HepG2 (cell line): ENCODE data around the gene PREX1. TPM values are rescaled to one million over a fixed set of nuclear protein-coding genes. Genes with fewer than 3 reads are reported as not detected.

ENCODE experiments used
- ATAC-seq: fragments of 200-7000 bp; cut with Tn5 transposase; 3 replicates; pipeline ENCODE4 v1.9.1; 2020; ENCODE audit warnings: mild to moderate bottlenecking, moderate library complexity
- BruUV-seq: library from RNA; stranded (reverse); fragments of 400-500 nt; replicated peaks from 2 replicates; lab custom pipeline; 2021; lab: Mats Ljungman, UMichigan
- CTCF ChIA-PET: fragments of 300-600 bp; formaldehyde crosslinking; extraction: SDS; loops from one replicate; lab custom pipeline; 2021; ENCODE audit warnings: low total read pairs, inconsistent platforms, low intra/inter-chr PET ratio; lab: Yijun Ruan, JAX
- POLR2A ChIA-PET: fragments of 350-600 bp; sonication (Branson Sonifier 250); formaldehyde crosslinking; loops from one replicate; lab custom pipeline; 2020; ENCODE audit warnings: antibody characterized with exemption, inconsistent platforms; lab: Yijun Ruan, JAX
- DNase-seq: peaks from one replicate; pipeline ENCODE4 v3.0.0-alpha.2; 2015; ENCODE audit warnings: low spot score
- FAIRE-seq: peaks from 3 replicates; lab custom pipeline; 2011; peaks lifted over from hg19 to GRCh38; lab: Jason Lieb, UNC
- H2AFZ ChIP-seq: one replicate; pipeline ENCODE4 v1.6.1; 2011; ENCODE audit warnings: low read length, inconsistent platforms
- H3K27ac ChIP-seq: fragments of 300-600 bp; 3 replicates; pipeline ENCODE4 v1.8.0; 2011; ENCODE audit warnings: mixed run types, mild to moderate bottlenecking, mixed read lengths, low read length, inconsistent platforms; ENCODE audit not compliant: insufficient read depth; ENCODE audit errors: extremely low read length
- H3K27me3 ChIP-seq, 2 experiments: fragments of 200-600 bp in 1 of 2; 2 replicates in 1 of 2; 3 replicates in 1 of 2; pipeline versions ENCODE4 v1.6.0 to v1.8.0; 2011; ENCODE audit warnings: low read length in 2 of 2, mild to moderate bottlenecking in 2 of 2, moderate library complexity in 2 of 2, inconsistent platforms in 1 of 2; ENCODE audit not compliant: insufficient read depth in 2 of 2, control insufficient read depth in 1 of 2
- H3K36me3 ChIP-seq, 2 experiments: fragments of 200-600 bp in 1 of 2; replicated peaks in 1 of 2; 2 replicates in 1 of 2; 3 replicates in 1 of 2; pipeline versions ENCODE4 v1.5.1 to v1.8.0; 2011; ENCODE audit warnings: low read length in 2 of 2, inconsistent platforms in 1 of 2; ENCODE audit not compliant: insufficient read depth in 2 of 2, control insufficient read depth in 1 of 2
- H3K4me1 ChIP-seq: 2 replicates; pipeline ENCODE4 v1.5.1; 2012; ENCODE audit warnings: low read length, inconsistent platforms; ENCODE audit not compliant: insufficient read depth
- H3K4me2 ChIP-seq: 2 replicates; pipeline ENCODE4 v1.6.0; 2011; ENCODE audit warnings: low read depth, low read length, inconsistent platforms
- H3K4me3 ChIP-seq, 3 experiments: fragments of 200-600 bp in 1 of 3; sonication (generic), shearing (Covaris generic) in 1 of 3; replicated peaks in 1 of 3; 2 replicates each; pipeline ENCODE4 v1.5.1; 2011 to 2016; ENCODE audit warnings: low read length in 3 of 3, inconsistent platforms in 2 of 3, low read depth in 2 of 3, mild to moderate bottlenecking in 2 of 3, control low read depth in 1 of 3, mixed read lengths in 1 of 3; ENCODE audit not compliant: insufficient read depth in 1 of 3
- H3K79me2 ChIP-seq: one replicate; pipeline ENCODE4 v1.6.1; 2011; ENCODE audit warnings: low read length, inconsistent platforms; ENCODE audit not compliant: insufficient read depth
- H3K9ac ChIP-seq: 2 replicates; pipeline ENCODE4 v1.6.0; 2011; ENCODE audit warnings: mild to moderate bottlenecking, low read depth, low read length, inconsistent platforms; ENCODE audit not compliant: insufficient read depth
- H3K9me3 ChIP-seq: 2 replicates; pipeline ENCODE4 v1.5.1; 2012; ENCODE audit warnings: mild to moderate bottlenecking, low read length
- H4K20me1 ChIP-seq: 2 replicates; pipeline ENCODE4 v1.6.0; 2011; ENCODE audit warnings: inconsistent platforms, mild to moderate bottlenecking, low read length, moderate library complexity; ENCODE audit not compliant: insufficient read depth
- ZNF253 ChIP-seq: sonication (generic); formaldehyde crosslinking; IDR thresholded peaks from 2 replicates; pipeline ENCODE4 v1.8.0; 2022; ENCODE audit warnings: mild to moderate bottlenecking, missing genetic modification reagents, borderline replicate concordance
- ZNF83 ChIP-seq: sonication (generic); formaldehyde crosslinking; IDR thresholded peaks from 2 replicates; pipeline ENCODE4 v1.4.0; 2020; ENCODE audit warnings: missing genetic modification reagents, mild to moderate bottlenecking, borderline replicate concordance
- WGBS: methylation state at CpG from one replicate; pipeline ENCODE4 v1.1.6; 2017; ENCODE audit warnings: low lambda C conversion rate; 5-methylcytosine and 5-hydroxymethylcytosine counted together
- in situ Hi-C: cut with HindIII; loops from 2 replicates; pipeline ENCODE4 v1.10.0; 2017; ENCODE audit warnings: low pct_unique_long_range_greater_than_20kb; ENCODE audit not compliant: extremely low pct_ligation_motif_present
- intact Hi-C: fragments of 100-400 bp; cut with micrococcal nuclease; formaldehyde crosslinking; loops from one replicate; pipeline ENCODE4 v1.10.0; 2022; ENCODE audit not compliant: unreplicated experiment
- polyA plus RNA-seq, 8 experiments: library from polyadenylated mRNA; depleted of rRNA in 3 of 8; stranded (reverse) in 7 of 8; unstranded in 1 of 8; fragments of >200 nt; fragmentation: Illumina TruSeq in 4 of 8; extraction: Trizol in 4 of 8; gene quantifications; 2 replicates each; pipeline versions ENCODE4 v1.2.1 to v1.2.3, GENCODE V29; 2011 to 2016; ENCODE audit warnings: low read depth in 4 of 8, missing spikeins in 1 of 8, mixed read lengths in 1 of 8; ENCODE audit not compliant: insufficient read depth in 1 of 8
- total RNA-seq, 5 experiments: library from RNA; depleted of rRNA; stranded (reverse); fragments of >200 nt; fragmentation: Illumina TruSeq; extraction: Trizol; gene quantifications; 2 replicates each; pipeline ENCODE4 v1.2.3, GENCODE V29; 2016; ENCODE audit warnings: low read depth in 1 of 5
- TF ChIP-seq, protein P1 (sequence below): sonication (generic); formaldehyde crosslinking; IDR thresholded peaks from 2 replicates; pipeline ENCODE4 v1.5.0; 2020; ENCODE audit warnings: missing genetic modification reagents, mild to moderate bottlenecking, borderline replicate concordance
- TF ChIP-seq, protein P2 (sequence below): sonication (generic); formaldehyde crosslinking; IDR thresholded peaks from 2 replicates; pipeline ENCODE4 v1.8.1; 2023; ENCODE audit warnings: missing genetic modification reagents, inconsistent platforms, borderline replicate concordance
- TF ChIP-seq, protein P3 (sequence below): sonication (generic); formaldehyde crosslinking; IDR thresholded peaks from 2 replicates; pipeline ENCODE4 v1.4.0; 2020; ENCODE audit warnings: low read depth, missing genetic modification reagents
- TF ChIP-seq, protein P4 (sequence below): sonication (generic); formaldehyde crosslinking; IDR thresholded peaks from 2 replicates; pipeline ENCODE4 v1.9.0; 2021; ENCODE audit warnings: mild to moderate bottlenecking, missing genetic modification reagents

Gene PREX1
- total and polyA plus RNA-seq, 2 of the 13 experiments (the other 11 are each of a cell fraction or from before 2014, with no cell fraction given): 0.02 to 0.04 TPM

DNA sequence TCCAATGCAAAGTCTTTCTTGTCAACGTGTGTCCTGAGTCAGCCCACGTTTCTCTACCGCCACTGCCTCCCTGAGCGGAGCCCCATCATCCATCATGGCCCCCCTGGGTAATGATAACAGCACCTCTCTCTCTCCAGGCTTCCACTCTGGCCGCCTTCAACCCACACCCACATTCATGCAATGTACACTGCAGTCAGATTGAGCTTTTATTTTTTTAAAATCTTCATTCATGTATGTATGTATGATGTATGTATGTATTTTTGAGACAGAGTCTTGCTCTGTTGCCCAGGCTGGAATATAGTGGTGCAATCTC, 245.2 kb downstream of the PREX1 start (continued):
- no peak for TF ChIP-seq ZNF253 (CRISPR knock-in tag)
- TF ChIP-seq, protein P1, sequence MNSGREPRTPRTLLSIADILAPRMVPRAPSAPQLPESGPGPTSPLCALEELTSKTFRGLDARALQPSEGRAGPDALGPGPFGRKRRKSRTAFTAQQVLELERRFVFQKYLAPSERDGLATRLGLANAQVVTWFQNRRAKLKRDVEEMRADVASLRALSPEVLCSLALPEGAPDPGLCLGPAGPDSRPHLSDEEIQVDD (CRISPR knock-in tag): no peak
- TF ChIP-seq, protein P2, sequence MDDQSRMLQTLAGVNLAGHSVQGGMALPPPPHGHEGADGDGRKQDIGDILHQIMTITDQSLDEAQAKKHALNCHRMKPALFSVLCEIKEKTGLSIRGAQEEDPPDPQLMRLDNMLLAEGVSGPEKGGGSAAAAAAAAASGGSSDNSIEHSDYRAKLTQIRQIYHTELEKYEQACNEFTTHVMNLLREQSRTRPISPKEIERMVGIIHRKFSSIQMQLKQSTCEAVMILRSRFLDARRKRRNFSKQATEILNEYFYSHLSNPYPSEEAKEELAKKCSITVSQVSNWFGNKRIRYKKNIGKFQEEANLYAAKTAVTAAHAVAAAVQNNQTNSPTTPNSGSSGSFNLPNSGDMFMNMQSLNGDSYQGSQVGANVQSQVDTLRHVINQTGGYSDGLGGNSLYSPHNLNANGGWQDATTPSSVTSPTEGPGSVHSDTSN: no peak
- TF ChIP-seq, all 625 proteins: peak for 0

DNA sequence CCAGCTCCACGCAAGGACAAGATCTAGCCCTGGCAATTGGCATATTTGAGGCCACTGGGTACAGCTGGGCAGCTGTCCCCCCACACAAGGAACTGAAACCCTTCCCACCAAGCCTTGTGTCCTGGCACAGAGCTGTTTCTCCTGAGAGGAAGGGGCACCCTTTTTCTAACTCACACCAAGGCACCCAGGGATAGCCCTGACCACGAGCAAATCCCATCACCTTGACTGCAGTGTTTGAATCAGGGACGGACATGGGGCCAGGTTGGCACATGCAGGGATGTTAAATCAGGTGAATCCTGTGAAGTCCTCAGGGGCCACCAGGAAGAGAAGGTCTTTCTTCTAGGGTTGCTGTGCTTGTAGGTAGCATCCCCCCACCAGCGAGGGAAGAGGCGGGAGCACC, 246.6 kb downstream of the PREX1 start:
- DNase-seq (no peak), FAIRE-seq (no peak), ATAC-seq (no peak)
- ChIA-PET POLR2A (no interaction called here), CTCF (no interaction called here)
- Histone ChIP-seq H3K4me3 (no peak overlapping the region), H3K79me2 (no peaks in the 10 kb centered on the region), H3K9me3 (no peaks in the 10 kb centered on the region), H3K4me2 (no peak overlapping the region), H3K4me1 (peaks cover 19% of the 10 kb centered on the region), H3K9ac (no peak overlapping the region), H3K27me3 (peaks cover 1 to 15% of the 10 kb centered on the region in 2 experiments; a peak in 2 of 5 replicates), H3K27ac (no peak overlapping the region), H3K36me3 (no peaks in the 10 kb centered on the region), H2AFZ (no peak overlapping the region), H4K20me1 (no peaks in the 10 kb centered on the region)
- in situ Hi-C loops: no loop called here
- intact Hi-C loops: no loop called here
- TF ChIP-seq, protein P3, sequence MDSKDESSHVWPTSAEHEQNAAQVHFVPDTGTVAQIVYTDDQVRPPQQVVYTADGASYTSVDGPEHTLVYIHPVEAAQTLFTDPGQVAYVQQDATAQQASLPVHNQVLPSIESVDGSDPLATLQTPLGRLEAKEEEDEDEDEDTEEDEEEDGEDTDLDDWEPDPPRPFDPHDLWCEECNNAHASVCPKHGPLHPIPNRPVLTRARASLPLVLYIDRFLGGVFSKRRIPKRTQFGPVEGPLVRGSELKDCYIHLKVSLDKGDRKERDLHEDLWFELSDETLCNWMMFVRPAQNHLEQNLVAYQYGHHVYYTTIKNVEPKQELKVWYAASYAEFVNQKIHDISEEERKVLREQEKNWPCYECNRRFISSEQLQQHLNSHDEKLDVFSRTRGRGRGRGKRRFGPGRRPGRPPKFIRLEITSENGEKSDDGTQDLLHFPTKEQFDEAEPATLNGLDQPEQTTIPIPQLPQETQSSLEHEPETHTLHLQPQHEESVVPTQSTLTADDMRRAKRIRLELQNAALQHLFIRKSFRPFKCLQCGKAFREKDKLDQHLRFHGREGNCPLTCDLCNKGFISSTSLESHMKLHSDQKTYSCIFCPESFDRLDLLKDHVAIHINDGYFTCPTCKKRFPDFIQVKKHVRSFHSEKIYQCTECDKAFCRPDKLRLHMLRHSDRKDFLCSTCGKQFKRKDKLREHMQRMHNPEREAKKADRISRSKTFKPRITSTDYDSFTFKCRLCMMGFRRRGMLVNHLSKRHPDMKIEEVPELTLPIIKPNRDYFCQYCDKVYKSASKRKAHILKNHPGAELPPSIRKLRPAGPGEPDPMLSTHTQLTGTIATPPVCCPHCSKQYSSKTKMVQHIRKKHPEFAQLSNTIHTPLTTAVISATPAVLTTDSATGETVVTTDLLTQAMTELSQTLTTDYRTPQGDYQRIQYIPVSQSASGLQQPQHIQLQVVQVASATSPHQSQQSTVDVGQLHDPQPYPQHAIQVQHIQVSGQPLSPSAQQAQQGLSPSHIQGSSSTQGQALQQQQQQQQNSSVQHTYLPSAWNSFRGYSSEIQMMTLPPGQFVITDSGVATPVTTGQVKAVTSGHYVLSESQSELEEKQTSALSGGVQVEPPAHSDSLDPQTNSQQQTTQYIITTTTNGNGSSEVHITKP (CRISPR knock-in tag): no peak
- no peak for TF ChIP-seq ZNF83 (CRISPR knock-in tag)
- TF ChIP-seq, protein P4, sequence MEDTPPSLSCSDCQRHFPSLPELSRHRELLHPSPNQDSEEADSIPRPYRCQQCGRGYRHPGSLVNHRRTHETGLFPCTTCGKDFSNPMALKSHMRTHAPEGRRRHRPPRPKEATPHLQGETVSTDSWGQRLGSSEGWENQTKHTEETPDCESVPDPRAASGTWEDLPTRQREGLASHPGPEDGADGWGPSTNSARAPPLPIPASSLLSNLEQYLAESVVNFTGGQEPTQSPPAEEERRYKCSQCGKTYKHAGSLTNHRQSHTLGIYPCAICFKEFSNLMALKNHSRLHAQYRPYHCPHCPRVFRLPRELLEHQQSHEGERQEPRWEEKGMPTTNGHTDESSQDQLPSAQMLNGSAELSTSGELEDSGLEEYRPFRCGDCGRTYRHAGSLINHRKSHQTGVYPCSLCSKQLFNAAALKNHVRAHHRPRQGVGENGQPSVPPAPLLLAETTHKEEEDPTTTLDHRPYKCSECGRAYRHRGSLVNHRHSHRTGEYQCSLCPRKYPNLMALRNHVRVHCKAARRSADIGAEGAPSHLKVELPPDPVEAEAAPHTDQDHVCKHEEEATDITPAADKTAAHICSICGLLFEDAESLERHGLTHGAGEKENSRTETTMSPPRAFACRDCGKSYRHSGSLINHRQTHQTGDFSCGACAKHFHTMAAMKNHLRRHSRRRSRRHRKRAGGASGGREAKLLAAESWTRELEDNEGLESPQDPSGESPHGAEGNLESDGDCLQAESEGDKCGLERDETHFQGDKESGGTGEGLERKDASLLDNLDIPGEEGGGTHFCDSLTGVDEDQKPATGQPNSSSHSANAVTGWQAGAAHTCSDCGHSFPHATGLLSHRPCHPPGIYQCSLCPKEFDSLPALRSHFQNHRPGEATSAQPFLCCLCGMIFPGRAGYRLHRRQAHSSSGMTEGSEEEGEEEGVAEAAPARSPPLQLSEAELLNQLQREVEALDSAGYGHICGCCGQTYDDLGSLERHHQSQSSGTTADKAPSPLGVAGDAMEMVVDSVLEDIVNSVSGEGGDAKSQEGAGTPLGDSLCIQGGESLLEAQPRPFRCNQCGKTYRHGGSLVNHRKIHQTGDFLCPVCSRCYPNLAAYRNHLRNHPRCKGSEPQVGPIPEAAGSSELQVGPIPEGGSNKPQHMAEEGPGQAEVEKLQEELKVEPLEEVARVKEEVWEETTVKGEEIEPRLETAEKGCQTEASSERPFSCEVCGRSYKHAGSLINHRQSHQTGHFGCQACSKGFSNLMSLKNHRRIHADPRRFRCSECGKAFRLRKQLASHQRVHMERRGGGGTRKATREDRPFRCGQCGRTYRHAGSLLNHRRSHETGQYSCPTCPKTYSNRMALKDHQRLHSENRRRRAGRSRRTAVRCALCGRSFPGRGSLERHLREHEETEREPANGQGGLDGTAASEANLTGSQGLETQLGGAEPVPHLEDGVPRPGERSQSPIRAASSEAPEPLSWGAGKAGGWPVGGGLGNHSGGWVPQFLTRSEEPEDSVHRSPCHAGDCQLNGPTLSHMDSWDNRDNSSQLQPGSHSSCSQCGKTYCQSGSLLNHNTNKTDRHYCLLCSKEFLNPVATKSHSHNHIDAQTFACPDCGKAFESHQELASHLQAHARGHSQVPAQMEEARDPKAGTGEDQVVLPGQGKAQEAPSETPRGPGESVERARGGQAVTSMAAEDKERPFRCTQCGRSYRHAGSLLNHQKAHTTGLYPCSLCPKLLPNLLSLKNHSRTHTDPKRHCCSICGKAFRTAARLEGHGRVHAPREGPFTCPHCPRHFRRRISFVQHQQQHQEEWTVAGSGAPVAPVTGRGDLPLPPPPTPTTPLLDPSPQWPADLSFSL: no peak
- BruUV-seq: no TSS peak
- 34% methylated on average over 5 of the region's 5 CpGs for WGBS
